B cell (primary cell): Measurements from ENCODE around the gene MIPEP. TPM values are rescaled to one million over a fixed set of nuclear protein-coding genes. Genes with fewer than 3 reads are reported as not detected.

Source experiments
- ATAC-seq: fragments of 200-7000 bp; cut with Tn5 transposase; one replicate; pipeline ENCODE4 v1.10.0; 2021; ENCODE audit warnings: low read depth, mild to moderate bottlenecking, moderate number of reproducible peaks, moderate library complexity
- CTCF ChIA-PET: fragments of 350-600 bp; sonication (Branson Sonifier 250); formaldehyde crosslinking; loops from one replicate; lab custom pipeline; 2021; ENCODE audit warnings: antibody characterized with exemption, inconsistent platforms; lab: Charles Lee
- POLR2A ChIA-PET: fragments of 350-600 bp; sonication (Branson Sonifier 250); formaldehyde crosslinking; loops from one replicate; lab custom pipeline; 2021; ENCODE audit warnings: antibody characterized with exemption; lab: Charles Lee
- DNase-seq: peaks from one replicate; pipeline ENCODE4 v3.0.0; 2013
- H2AFZ ChIP-seq: 2 replicates; pipeline ENCODE4 v1.6.1; 2012; ENCODE audit warnings: mild to moderate bottlenecking, low read depth, low read length; ENCODE audit not compliant: insufficient read depth, poor library complexity, severe bottlenecking
- H3K27ac ChIP-seq, 2 donors: 1 replicate in 1 of 2; 2 replicates in 1 of 2; pipeline ENCODE4 v1.5.1; 2012 to 2013; ENCODE audit warnings: low read length in 2 of 2, mild to moderate bottlenecking in 2 of 2, moderate library complexity in 1 of 2
- H3K27me3 ChIP-seq, 4 experiments: fragments of 200-600 bp in 1 of 4; sonication (generic) in 1 of 4; replicated peaks in 1 of 4; 1 replicate in 2 of 4; 2 replicates in 2 of 4; pipeline versions ENCODE4 v1.6.1 to v1.7.0; 2013 to 2016; ENCODE audit warnings: low read length in 3 of 4, mild to moderate bottlenecking in 2 of 4, mixed read lengths in 1 of 4, moderate library complexity in 1 of 4; ENCODE audit not compliant: insufficient read depth in 4 of 4, control insufficient read depth in 3 of 4; ENCODE audit errors: control extremely low read depth in 1 of 4
- H3K36me3 ChIP-seq, 2 experiments: replicated peaks in 1 of 2; 1 replicate in 1 of 2; 2 replicates in 1 of 2; pipeline versions ENCODE4 v1.6.1 to v1.7.1; 2013; ENCODE audit warnings: low read length in 1 of 2; ENCODE audit not compliant: insufficient read depth in 2 of 2, control insufficient read depth in 1 of 2; ENCODE audit errors: control extremely low read depth in 1 of 2, extremely low read depth in 1 of 2
- H3K4me1 ChIP-seq, 2 donors: fragments of 200-600 bp in 1 of 2; sonication (generic) in 1 of 2; 1 replicate in 1 of 2; 2 replicates in 1 of 2; pipeline versions ENCODE4 v1.5.1 to v1.6.1; 2013 to 2017; ENCODE audit warnings: low read length in 2 of 2; ENCODE audit not compliant: control insufficient read depth in 2 of 2, insufficient read depth in 2 of 2
- H3K4me2 ChIP-seq: replicated peaks from 2 replicates; pipeline ENCODE3; 2012; ENCODE audit warnings: mild to moderate bottlenecking, low read depth, low read length; ENCODE audit not compliant: poor library complexity, severe bottlenecking
- H3K4me3 ChIP-seq, 5 experiments: fragments of 200-600 bp in 1 of 5; sonication (generic) in 1 of 5; 1 replicate in 3 of 5; 2 replicates in 2 of 5; pipeline versions ENCODE4 v1.5.1 to v1.7.0; 2011 to 2016; ENCODE audit warnings: low read length in 4 of 5, mild to moderate bottlenecking in 4 of 5, low read depth in 2 of 5, control low read depth in 1 of 5, moderate library complexity in 1 of 5; ENCODE audit not compliant: insufficient read depth in 1 of 5; ENCODE audit errors: control extremely low read depth in 1 of 5, extremely low read depth in 1 of 5
- H3K79me2 ChIP-seq: fragments of 200-600 bp; sonication (generic); one replicate; pipeline ENCODE4 v1.6.0; 2016; ENCODE audit warnings: low read length; ENCODE audit not compliant: control insufficient read depth, insufficient read depth
- H3K9ac ChIP-seq: fragments of 200-600 bp; sonication (generic); 2 replicates; pipeline ENCODE4 v1.6.1; 2017; ENCODE audit warnings: mild to moderate bottlenecking, low read length, moderate library complexity
- H3K9me3 ChIP-seq, 3 donors: one replicate each; pipeline versions ENCODE4 v1.6.1 to v1.7.1; 2013; ENCODE audit warnings: low read length in 2 of 3; ENCODE audit not compliant: control insufficient read depth in 2 of 3, insufficient read depth in 1 of 3; ENCODE audit errors: control extremely low read depth in 1 of 3
- H4K20me1 ChIP-seq: 2 replicates; pipeline ENCODE4 v1.6.0; 2012; ENCODE audit warnings: mild to moderate bottlenecking, low read length; ENCODE audit not compliant: insufficient read depth, control insufficient read depth, poor library complexity, severe bottlenecking
- H3K27ac Mint-ChIP-seq: one replicate; pipeline ENCODE4 v1.8.0; 2021; ENCODE audit warnings: mixed read lengths
- H3K27me3 Mint-ChIP-seq: one replicate; pipeline ENCODE4 v1.8.0; 2021; ENCODE audit warnings: mixed read lengths
- H3K4me1 Mint-ChIP-seq: one replicate; pipeline ENCODE4 v1.8.0; 2021; ENCODE audit warnings: mixed read lengths
- H3K4me3 Mint-ChIP-seq: one replicate; pipeline ENCODE4 v1.8.0; 2021; ENCODE audit warnings: mixed read lengths
- H3K9me3 Mint-ChIP-seq: one replicate; pipeline ENCODE4 v1.8.0; 2022; ENCODE audit warnings: mixed read lengths; ENCODE audit not compliant: insufficient read depth
- EZH2 ChIP-seq: IDR thresholded peaks from 2 replicates; pipeline ENCODE4 v1.6.1; 2012; ENCODE audit warnings: borderline replicate concordance, low read depth, mild to moderate bottlenecking, moderate library complexity, low read length; ENCODE audit not compliant: insufficient read depth, poor library complexity, severe bottlenecking
- WGBS: methylation state at CpG from one replicate; pipeline ENCODE4 v1.1.5; 2013; ENCODE audit warnings: missing lambda C conversion rate; ENCODE audit not compliant: insufficient coverage; 5-methylcytosine and 5-hydroxymethylcytosine counted together
- intact Hi-C: fragments of 100-400 bp; cut with micrococcal nuclease; formaldehyde crosslinking; loops from one replicate; pipeline ENCODE4 v1.10.0; 2022
- polyA plus RNA-seq: library from polyadenylated mRNA; depleted of rRNA; stranded (reverse); fragments of >200 nt; gene quantifications from 2 replicates; pipeline ENCODE4 v1.2.3, GENCODE V29; 2012
- total RNA-seq, 2 donors: library from RNA; stranded (reverse); fragments of 120-200 nt in 1 of 2; gene quantifications; 1 replicate in 1 of 2; 2 replicates in 1 of 2; pipeline versions ENCODE4 v1.2.3 to v1.2.4, GENCODE V29; 2013 to 2022
- TF ChIP-seq, protein P1 (sequence below): fragments of 200-600 bp; IDR thresholded peaks from one replicate; pipeline ENCODE4 v1.8.0; 2022; ENCODE audit warnings: antibody characterized with exemption, mild to moderate bottlenecking

Gene MIPEP
- total and polyA plus RNA-seq, 2 donors (not counting 1 experiment from before 2014, with no cell fraction given), result 6.2 to 16.9 TPM

DNA sequence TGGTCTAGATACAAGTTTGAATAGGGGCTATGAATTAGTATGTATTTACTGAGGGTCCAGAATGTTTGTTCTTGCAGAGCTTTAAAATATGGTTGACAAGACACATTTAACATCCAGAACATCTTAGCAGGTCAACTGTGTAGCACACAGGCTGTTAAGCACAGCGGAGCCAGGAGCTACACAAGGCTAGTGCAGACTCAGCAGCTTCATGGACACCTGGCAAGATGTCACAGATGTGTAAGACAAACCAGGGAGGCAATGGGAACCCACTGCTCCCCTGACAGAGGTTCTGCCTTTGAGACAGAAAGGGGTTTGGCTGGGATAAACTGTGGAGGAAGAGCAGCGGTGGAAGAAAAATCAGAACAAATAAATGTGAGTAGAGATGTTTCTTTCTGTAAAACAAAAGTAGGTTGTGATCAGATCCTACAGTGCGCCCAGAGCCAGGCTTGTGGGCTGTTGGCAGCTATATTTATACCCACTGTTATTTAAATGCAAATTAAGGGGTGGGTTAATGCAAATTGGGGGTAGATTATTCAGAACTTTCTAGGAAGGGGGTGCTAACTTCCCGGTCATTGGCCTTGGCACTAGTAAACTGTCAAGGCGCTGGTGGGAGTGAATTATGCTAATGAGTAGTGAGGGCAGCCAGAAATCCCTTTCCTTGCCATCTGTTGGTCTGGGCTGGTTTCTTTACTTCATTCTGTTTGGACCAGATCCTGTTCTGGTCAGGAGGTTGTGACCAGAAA, 33.0 kb downstream of the MIPEP start:
- Histone ChIP-seq H3K9ac (no peak overlapping the region), H4K20me1 (no peaks in the 10 kb centered on the region), H3K27ac (no peak overlapping the region), H3K9me3 (no peaks in the 10 kb centered on the region), H3K4me2 (no peak overlapping the region), H3K79me2 (no peaks in the 10 kb centered on the region), H2AFZ (no peak overlapping the region), H3K27me3 (no peaks in the 10 kb centered on the region), H3K36me3 (peaks cover 0 to 7% of the 10 kb centered on the region in 2 experiments), H3K4me1 (peaks cover 0 to 5% of the 10 kb centered on the region in 2 donors), H3K4me3 (no peak overlapping the region)
- DNase-seq, result no peak
- 81% methylated on average over 4 of the region's 5 CpGs for WGBS
- intact Hi-C loops, result no loop called here
- ATAC-seq, result no peak
- no peaks in the 10 kb centered on the region for H3K9me3 Mint-ChIP-seq
- ChIA-PET POLR2A (no interaction called here), CTCF (no interaction called here)
- H3K27ac Mint-ChIP-seq, result no peak overlapping the region
- no peaks in the 10 kb centered on the region for H3K27me3 Mint-ChIP-seq
- no peak for TF ChIP-seq EZH2
- TF ChIP-seq, protein P1, sequence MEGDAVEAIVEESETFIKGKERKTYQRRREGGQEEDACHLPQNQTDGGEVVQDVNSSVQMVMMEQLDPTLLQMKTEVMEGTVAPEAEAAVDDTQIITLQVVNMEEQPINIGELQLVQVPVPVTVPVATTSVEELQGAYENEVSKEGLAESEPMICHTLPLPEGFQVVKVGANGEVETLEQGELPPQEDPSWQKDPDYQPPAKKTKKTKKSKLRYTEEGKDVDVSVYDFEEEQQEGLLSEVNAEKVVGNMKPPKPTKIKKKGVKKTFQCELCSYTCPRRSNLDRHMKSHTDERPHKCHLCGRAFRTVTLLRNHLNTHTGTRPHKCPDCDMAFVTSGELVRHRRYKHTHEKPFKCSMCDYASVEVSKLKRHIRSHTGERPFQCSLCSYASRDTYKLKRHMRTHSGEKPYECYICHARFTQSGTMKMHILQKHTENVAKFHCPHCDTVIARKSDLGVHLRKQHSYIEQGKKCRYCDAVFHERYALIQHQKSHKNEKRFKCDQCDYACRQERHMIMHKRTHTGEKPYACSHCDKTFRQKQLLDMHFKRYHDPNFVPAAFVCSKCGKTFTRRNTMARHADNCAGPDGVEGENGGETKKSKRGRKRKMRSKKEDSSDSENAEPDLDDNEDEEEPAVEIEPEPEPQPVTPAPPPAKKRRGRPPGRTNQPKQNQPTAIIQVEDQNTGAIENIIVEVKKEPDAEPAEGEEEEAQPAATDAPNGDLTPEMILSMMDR, result no peak
- H3K4me1 Mint-ChIP-seq, result peaks cover 9% of the 10 kb centered on the region
- H3K4me3 Mint-ChIP-seq, result no peak overlapping the region

DNA sequence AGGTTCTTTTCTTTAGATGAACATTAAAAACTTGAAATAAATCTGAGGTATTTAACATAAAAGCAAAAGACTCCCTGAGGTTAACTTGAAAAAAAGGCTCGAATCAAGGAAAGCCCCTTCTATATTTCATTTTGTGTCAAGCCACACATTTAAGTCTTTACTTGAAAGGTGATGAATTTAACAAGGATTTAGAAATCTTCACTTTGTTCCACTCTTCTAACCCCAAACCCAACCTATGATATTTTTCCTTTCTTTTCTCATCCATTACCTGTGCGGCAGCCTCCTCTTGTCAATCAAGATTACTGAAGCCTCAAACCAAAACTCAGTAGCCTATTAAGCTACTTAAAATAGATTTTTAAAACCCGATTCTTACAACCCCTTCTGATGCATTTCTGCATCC, 33.8 kb downstream of the MIPEP start:
- no peak overlapping the region for H3K4me2 ChIP-seq
- WGBS, result 78% methylated on average over 1 of the region's 3 CpGs
- H3K9me3 Mint-ChIP-seq, result no peaks in the 10 kb centered on the region
- CTCF ChIA-PET, result no interaction called here
- intact Hi-C loops, result no loop called here
- ATAC-seq, result no peak
- no peak overlapping the region for H3K4me3 Mint-ChIP-seq
- H3K9ac ChIP-seq, result no peak overlapping the region
- no peak overlapping the region for H3K27ac Mint-ChIP-seq
- H3K27ac ChIP-seq, result no peak overlapping the region
- no peaks in the 10 kb centered on the region for H3K79me2 ChIP-seq
- peaks cover 0 to 5% of the 10 kb centered on the region in 2 donors for H3K4me1 ChIP-seq
- POLR2A ChIA-PET, result no interaction called here
- no peaks in the 10 kb centered on the region for H3K27me3 Mint-ChIP-seq
- no peak for TF ChIP-seq EZH2
- TF ChIP-seq, protein P1, result no peak
- DNase-seq, result no peak
- no peak overlapping the region for H2AFZ ChIP-seq
- H3K36me3 ChIP-seq, result peaks cover 0 to 7% of the 10 kb centered on the region in 2 experiments
- no peaks in the 10 kb centered on the region for H3K27me3 ChIP-seq
- no peak overlapping the region for H3K4me3 ChIP-seq
- no peaks in the 10 kb centered on the region for H3K9me3 ChIP-seq
- H4K20me1 ChIP-seq, result no peaks in the 10 kb centered on the region
- peaks cover 9% of the 10 kb centered on the region for H3K4me1 Mint-ChIP-seq
